Measurements from ENCODE around the gene SLC6A13. TPM values are rescaled to one million over a fixed set of nuclear protein-coding genes. Genes with fewer than 3 reads are reported as not detected.
A peak's percentile ranks its signal among the peaks of the same experiment; 100 is the strongest.

Gene SLC6A13
- polyA plus RNA-seq, 2 of the 4 experiments (the other 2 are of a cell fraction): 0.43 to 0.49 TPM

DNA sequence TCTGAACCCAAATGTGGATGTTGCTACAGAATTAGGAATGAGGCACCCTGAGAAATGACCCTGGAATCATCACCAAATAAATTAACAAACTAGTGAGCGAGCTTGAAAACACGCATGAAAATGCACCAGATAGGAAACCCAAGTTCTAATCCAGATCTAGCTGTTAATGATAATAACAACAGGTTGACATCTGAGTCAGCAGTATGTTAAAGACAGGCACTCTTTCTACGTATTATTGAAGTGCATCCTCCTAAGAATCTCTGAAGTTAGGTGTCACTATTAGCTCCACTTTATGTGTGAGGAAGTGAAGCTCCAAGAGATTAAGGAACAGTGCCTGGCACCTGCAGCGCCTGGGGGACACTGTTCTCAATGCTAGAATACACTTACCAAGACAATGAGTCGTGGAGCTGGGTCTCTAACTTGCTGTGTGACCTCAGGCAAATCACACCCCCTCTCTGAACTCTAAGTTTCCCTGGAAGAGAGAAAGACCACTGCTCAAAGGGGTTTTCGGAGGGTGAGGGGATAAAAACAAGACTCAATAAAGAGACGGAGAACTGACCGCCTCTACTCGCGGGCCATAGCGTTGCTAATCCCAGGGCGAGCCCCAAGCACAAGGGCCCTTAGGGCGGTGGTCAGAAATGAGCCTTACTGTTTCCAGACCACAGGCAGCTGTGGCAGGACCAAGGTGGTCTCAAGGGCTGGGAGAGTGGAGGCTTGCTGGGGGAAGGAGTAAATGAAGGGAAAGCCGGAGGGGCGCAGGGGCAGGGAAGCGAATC lies 50.8 kb downstream of the SLC6A13 start:
- H3K4me2 ChIP-seq: no peak overlapping the region

DNA sequence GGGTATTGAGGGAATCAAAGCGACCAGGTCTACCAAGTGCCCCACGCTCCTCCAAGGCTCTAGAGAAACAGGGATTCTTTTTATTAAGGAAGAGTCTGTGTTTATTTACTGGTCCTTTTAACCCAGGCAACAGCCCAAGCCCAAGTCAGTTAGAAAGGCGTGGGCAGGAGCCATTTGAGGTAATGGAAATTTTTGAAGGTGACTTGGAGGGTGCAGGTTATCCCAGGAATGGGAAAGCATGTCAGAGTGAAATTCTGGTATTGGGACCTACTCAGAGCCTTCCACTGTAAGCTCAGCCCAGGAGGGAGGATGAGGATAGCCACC lies 51.5 kb downstream of the SLC6A13 start:
- Histone ChIP-seq H3K4me2 (no peak overlapping the region), H3K4me3 (no peak overlapping the region), H3K4me1 (peaks cover 18% of the 10 kb centered on the region), H3K27ac (no peak overlapping the region), H3K9me3 (no peaks in the 10 kb centered on the region)
- TF ChIP-seq ZC3H11A (IDR thresholded peaks at IDR 0.05) (no peak), NFE2L2 (conservative IDR thresholded peaks at IDR 0.05; ENCODE audit: low read length) (no peak), FOXS1 (CRISPR knock-in tag; IDR thresholded peaks at IDR 0.05) (no peak), CBX8 (IDR thresholded peaks at IDR 0.05) (no peak), GATA3 (IDR thresholded peaks at IDR 0.05; ENCODE audit: borderline replicate concordance) (no peak), JUNB (IDR thresholded peaks at IDR 0.05) (no peak), ESRRA (IDR thresholded peaks at IDR 0.05; ENCODE audit: borderline replicate concordance, low read length) (no peak), EP300 (IDR thresholded peaks at IDR 0.05) (no peak)
- TF ChIP-seq, protein P1, sequence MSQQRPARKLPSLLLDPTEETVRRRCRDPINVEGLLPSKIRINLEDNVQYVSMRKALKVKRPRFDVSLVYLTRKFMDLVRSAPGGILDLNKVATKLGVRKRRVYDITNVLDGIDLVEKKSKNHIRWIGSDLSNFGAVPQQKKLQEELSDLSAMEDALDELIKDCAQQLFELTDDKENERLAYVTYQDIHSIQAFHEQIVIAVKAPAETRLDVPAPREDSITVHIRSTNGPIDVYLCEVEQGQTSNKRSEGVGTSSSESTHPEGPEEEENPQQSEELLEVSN (IDR thresholded peaks at IDR 0.05; ENCODE audit: borderline replicate concordance, low read depth): no peak
- TF ChIP-seq, protein P2, sequence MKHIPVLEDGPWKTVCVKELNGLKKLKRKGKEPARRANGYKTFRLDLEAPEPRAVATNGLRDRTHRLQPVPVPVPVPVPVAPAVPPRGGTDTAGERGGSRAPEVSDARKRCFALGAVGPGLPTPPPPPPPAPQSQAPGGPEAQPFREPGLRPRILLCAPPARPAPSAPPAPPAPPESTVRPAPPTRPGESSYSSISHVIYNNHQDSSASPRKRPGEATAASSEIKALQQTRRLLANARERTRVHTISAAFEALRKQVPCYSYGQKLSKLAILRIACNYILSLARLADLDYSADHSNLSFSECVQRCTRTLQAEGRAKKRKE (CRISPR knock-in tag; IDR thresholded peaks at IDR 0.05; ENCODE audit: low read depth): no peak
- WGBS (ENCODE audit: missing lambda C conversion rate): 63% methylated on average over 3 of the region's 3 CpGs
- ChIA-PET CTCF (no interaction called here), POLR2A (no interaction called here)
- no peak for FAIRE-seq
- no peak for DNase-seq (ENCODE audit: low read depth in 1 of 2, low spot score in 1 of 2)
- no peak for ATAC-seq

More for the DNA sequence above, 50.8 kb downstream of the SLC6A13 start:
- Histone ChIP-seq H3K9me3 (no peaks in the 10 kb centered on the region), H3K4me1 (peaks cover 18% of the 10 kb centered on the region), H3K4me3 (no peak overlapping the region), H3K27ac (no peak overlapping the region)
- FAIRE-seq (no peak), DNase-seq (ENCODE audit: low read depth in 1 of 2, low spot score in 1 of 2) (no peak), ATAC-seq (no peak)
- 87% methylated on average over 16 of the region's 16 CpGs for WGBS (ENCODE audit: missing lambda C conversion rate)
- CTCF ChIA-PET: interaction anchor here (0.7 to 1.9 kb wide), 4 partner anchors 8 to 22 kb away, joined by 3 to 9 read pairs (median 6); no protein-coding TSS in a partner anchor
- peak; percentile 56 for TF ChIP-seq MAFK (IDR thresholded peaks at IDR 0.05; ENCODE audit: partially characterized antibody)
- TF ChIP-seq ZNF302 (CRISPR knock-in tag; IDR thresholded peaks at IDR 0.05): no peak
- POLR2A ChIA-PET: no interaction called here

DNA sequence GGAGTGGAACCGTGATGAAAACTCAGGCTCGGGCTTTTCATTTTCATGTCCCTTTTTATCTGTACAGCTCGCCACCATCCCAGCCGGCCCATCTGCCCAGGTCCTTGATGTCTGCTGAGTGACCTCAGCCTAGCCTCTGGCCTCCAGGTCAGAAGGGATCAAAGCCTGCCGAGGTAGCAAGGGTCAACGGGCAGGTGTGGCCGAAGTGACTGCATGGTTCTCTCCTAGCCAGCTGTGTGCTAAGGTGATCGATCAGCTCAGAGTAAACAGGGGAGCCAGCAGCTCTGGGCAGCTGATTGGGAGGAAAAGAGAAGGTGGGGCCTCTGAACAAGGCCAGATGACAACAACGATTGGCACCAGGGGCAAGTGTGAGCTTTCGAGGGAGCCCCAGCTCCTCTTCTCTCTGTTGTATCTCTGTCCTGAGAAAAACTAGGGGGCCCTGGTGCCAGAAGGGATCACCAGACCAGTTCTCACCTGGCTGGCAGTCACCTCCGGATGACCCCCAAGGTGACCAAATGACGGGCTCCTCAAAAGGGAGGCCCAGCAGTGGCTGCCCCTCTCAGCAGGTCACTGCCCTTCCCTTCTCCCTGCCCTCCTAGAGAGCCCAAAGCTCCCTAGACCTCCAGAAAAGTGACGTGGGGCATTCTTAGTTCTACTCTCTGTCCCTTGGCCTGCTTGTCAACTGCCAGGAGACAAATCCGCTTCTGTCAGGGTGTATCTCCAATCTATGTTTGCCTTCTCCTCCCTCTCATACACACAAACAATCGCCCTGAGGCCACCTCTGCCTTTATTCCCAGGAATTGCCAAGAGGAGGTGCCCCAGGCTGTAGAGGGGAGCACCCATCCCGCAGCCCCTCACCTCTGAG lies 52.1 kb downstream of the SLC6A13 start:
- Histone ChIP-seq H3K4me3 (no peak overlapping the region), H3K9me3 (no peaks in the 10 kb centered on the region), H3K4me1 (peaks cover 18% of the 10 kb centered on the region), H3K27ac (no peak overlapping the region), H3K4me2 (no peak overlapping the region)
- TF ChIP-seq CHD2 (IDR thresholded peaks at IDR 0.05; ENCODE audit: low read length, partially characterized antibody) (no peak), CHD4 (IDR thresholded peaks at IDR 0.05; ENCODE audit: borderline replicate concordance) (no peak), POLR2A (IDR thresholded peaks at IDR 0.05; ENCODE audit: low read length) (no peak)
- ChIA-PET CTCF (interaction anchor here (0.9 to 1.0 kb wide), 2 partner anchors 13 to 23 kb away, joined by 3 read pairs; no protein-coding TSS in a partner anchor), POLR2A (no interaction called here)
- no peak for FAIRE-seq
- 66% methylated on average over 16 of the region's 16 CpGs for WGBS (ENCODE audit: missing lambda C conversion rate)
- ATAC-seq: no peak
- DNase-seq (ENCODE audit: low read depth in 1 of 2, low spot score in 1 of 2): no peak

DNA sequence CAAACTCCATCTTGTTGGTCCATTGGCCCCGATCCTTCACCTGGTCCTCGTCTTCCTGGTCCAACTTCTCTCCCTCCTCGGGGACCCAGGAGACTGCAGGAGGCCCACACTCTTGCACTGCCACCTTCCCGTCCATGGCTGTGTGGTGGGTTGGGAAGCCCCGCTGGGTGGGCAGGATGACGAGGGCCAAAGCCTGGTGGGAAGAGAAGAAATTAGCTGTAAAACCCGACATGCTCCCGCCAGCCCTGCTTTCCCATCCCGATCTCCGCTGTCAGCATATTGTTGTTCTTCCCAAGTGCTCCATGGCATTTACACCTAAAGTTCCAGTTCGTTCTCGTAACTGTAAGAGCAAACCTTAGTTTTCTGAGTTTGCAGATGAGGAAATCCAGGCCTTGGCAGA lies 52.8 kb downstream of the SLC6A13 start:
- H3K4me3 ChIP-seq: no peak overlapping the region
- FAIRE-seq (no peak), DNase-seq (ENCODE audit: low read depth in 1 of 2, low spot score in 1 of 2) (no peak), ATAC-seq (no peak)
- 81% methylated on average over 12 of the region's 12 CpGs for WGBS (ENCODE audit: missing lambda C conversion rate)
- POLR2A ChIA-PET: no interaction called here
- CTCF ChIA-PET: interaction anchor here (0.9 to 1.0 kb wide), 2 partner anchors 13 to 24 kb away, joined by 3 read pairs; no protein-coding TSS in a partner anchor
- no peaks in the 10 kb centered on the region for H3K9me3 ChIP-seq
- no peak overlapping the region for H3K27ac ChIP-seq
- peaks cover 18% of the 10 kb centered on the region for H3K4me1 ChIP-seq
- no peak overlapping the region for H3K4me2 ChIP-seq
- no peak for TF ChIP-seq RNF2 (IDR thresholded peaks at IDR 0.05; ENCODE audit: borderline replicate concordance, low read depth)
- TF ChIP-seq TP53 (CRISPR knock-in tag; IDR thresholded peaks at IDR 0.05): no peak
- TF ChIP-seq, protein P3, sequence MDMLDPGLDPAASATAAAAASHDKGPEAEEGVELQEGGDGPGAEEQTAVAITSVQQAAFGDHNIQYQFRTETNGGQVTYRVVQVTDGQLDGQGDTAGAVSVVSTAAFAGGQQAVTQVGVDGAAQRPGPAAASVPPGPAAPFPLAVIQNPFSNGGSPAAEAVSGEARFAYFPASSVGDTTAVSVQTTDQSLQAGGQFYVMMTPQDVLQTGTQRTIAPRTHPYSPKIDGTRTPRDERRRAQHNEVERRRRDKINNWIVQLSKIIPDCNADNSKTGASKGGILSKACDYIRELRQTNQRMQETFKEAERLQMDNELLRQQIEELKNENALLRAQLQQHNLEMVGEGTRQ (IDR thresholded peaks at IDR 0.05): no peak
- TF ChIP-seq, protein P4, sequence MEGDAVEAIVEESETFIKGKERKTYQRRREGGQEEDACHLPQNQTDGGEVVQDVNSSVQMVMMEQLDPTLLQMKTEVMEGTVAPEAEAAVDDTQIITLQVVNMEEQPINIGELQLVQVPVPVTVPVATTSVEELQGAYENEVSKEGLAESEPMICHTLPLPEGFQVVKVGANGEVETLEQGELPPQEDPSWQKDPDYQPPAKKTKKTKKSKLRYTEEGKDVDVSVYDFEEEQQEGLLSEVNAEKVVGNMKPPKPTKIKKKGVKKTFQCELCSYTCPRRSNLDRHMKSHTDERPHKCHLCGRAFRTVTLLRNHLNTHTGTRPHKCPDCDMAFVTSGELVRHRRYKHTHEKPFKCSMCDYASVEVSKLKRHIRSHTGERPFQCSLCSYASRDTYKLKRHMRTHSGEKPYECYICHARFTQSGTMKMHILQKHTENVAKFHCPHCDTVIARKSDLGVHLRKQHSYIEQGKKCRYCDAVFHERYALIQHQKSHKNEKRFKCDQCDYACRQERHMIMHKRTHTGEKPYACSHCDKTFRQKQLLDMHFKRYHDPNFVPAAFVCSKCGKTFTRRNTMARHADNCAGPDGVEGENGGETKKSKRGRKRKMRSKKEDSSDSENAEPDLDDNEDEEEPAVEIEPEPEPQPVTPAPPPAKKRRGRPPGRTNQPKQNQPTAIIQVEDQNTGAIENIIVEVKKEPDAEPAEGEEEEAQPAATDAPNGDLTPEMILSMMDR (IDR thresholded peaks at IDR 0.05): no peak
- no peak for TF ChIP-seq KDM5A (IDR thresholded peaks at IDR 0.05)
- no peak for TF ChIP-seq POLR2A (IDR thresholded peaks at IDR 0.05; ENCODE audit: low read length)
- TF ChIP-seq, protein P5, sequence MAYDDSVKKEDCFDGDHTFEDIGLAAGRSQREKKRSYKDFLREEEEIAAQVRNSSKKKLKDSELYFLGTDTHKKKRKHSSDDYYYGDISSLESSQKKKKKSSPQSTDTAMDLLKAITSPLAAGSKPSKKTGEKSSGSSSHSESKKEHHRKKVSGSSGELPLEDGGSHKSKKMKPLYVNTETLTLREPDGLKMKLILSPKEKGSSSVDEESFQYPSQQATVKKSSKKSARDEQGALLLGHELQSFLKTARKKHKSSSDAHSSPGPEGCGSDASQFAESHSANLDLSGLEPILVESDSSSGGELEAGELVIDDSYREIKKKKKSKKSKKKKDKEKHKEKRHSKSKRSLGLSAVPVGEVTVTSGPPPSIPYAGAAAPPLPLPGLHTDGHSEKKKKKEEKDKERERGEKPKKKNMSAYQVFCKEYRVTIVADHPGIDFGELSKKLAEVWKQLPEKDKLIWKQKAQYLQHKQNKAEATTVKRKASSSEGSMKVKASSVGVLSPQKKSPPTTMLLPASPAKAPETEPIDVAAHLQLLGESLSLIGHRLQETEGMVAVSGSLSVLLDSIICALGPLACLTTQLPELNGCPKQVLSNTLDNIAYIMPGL (CRISPR knock-in tag; IDR thresholded peaks at IDR 0.05; ENCODE audit: borderline replicate concordance): no peak
- TF ChIP-seq, protein P1 (IDR thresholded peaks at IDR 0.05; ENCODE audit: borderline replicate concordance, low read depth): no peak
- no peak for TF ChIP-seq SMC3 (IDR thresholded peaks at IDR 0.05)
